ENCODE results near the gene LRRC14B.

Gene LRRC14B

DNA sequence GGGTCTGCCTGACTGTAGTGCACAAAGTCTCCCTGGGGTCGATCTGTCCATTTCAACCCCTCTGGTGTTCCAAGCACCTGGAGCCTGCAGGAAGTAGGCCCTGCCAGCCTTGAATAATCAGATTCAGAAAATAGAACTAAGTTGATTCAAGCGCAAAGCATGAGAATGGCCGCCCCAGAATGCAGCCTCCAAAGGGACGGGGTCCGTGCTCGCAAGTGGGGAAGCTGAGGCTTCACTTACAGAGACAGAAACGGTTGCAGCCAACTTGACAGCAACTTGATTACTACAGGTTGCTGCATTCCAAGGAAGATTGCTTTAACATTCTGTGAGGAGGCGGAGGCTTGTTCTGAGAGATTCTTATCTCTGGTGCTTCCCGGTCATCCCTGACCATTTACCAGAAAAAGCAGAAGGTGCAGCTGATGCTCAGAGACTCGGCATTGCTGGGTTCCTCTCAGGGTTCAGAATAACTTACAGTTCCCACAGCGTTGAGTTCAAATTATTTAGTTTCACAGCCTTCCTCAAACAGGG lies 14.9 kb upstream of the LRRC14B start:
- no peak for DNase-seq

DNA sequence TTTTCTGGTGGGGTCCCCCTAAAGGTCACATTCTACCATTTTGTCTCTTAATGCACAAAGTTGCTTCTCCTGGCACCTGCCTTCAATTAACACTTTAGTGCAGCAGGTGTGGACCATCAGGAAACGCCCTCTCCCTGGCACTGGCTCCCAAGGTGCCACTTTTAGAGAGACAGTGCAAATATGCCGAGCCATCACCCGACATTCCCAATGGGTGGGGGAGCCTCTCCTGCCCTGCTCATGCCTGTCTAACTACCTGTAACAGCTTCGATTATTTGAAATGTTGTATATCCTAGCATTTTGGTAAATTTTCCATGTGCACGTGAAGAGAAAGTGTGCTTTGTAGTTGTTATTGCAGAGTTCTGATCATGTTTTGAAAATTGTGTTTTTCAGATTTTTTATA lies 13.2 kb upstream of the LRRC14B start:
- DNase-seq, result no peak

DNA sequence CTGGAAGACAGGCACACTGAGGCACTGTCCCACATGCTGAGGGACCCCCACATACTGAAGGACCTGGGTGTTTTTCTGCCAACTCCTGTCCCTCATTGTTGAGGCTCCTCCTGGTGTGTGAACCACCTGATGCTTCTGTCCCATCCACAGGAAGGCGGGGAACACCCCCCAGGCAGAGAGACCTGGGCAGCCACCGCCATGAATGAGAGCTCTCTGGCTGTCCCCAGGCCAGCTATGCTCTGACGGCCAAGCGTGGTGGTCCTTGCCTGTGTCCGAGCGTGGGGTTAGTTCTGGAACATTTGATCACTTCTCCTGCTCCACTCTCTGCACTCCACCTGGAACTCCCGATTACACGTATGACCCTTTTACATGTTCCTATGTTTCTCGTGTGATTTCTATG lies 11.9 kb upstream of the LRRC14B start:
- no peak for DNase-seq

DNA sequence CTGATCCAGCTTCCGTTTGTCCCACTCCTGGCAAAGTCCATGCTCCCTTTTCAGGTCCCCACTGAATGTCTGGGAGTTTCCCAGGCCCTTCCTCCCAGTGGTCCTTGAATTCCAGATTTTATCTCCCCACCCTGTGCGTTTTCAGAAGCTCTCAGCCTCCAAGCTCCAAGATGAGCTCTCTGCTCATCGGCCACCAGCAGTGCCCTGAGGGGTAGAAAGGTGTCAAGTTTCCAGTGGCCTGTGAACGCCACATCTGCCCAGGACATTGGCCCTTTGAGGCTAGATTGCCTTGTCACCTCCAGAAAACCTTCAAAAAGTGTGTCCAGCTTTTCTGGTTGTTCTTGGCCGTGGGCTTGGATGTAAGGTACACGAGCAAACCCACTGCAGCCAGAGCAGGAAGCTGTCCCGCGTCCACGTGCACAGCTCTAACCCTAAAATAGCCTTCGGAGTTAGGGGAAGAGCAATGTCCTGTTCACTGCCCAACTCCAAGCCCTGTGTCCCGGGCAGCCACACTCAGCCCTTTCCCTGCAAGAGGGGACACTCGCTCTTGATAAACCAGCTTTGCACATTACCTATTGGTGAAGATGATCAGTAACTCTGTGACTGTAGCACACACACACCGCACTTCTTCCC lies 10.9 kb upstream of the LRRC14B start:
- DNase-seq, result no peak

DNA sequence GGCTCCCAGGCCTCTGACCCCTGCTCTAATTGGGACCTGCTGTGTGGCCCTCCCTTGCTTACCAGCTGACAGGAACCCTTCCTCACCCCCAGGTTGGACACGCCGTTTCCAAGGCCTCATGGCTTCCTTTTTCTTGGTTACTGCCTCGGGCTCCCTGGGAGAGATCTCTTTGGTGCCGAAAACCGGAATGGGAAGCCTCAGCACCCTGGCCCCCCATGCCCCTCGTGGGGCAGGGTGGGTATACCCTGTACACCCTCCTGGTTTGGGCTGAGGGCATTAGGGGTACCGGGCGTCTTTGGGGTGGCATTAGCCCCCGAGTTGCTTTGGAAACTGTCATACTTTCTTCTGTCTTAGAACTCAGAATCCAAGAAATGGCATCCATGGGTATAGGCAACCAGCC lies 10.1 kb upstream of the LRRC14B start:
- no peak for DNase-seq

DNA sequence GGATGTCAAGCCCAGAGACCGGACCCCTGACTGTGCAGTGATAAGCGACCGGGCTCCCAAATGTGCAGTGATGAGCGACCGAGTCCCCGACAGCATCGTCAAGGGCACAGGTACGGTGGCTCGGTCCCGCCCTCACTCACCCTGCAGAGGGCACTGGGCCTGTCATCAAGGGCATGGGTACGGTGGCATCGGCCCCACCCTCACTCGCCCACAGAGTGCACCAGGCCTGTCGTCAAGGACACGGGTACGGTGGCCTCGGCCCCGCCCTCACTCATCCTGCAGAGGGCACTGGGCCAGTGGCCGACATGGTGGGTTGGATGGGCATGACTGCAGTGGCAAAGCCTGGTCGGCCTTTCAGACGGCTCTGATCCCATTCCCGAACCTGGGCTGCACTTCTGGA lies 9.7 kb upstream of the LRRC14B start:
- DNase-seq, result no peak

DNA sequence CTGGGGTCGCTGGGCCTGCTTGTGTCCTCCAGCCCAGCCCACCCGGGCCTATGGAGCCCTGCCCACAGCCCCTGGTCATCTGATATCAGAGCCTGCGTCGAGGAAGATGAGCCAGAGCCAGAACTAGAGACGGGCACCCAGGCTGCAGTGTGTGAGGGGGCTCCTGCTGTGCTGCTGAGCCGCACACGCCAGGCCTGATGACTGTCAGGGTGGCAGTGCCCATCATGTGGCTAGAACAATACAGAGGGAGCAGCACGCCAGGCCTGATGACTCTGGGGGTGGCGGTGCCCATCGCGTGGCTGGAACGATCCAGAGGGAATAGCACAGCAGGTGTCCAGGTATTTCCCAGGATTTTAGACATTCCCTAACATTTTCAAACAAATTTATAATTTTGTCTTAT lies 9.2 kb upstream of the LRRC14B start:
- no peak for DNase-seq

DNA sequence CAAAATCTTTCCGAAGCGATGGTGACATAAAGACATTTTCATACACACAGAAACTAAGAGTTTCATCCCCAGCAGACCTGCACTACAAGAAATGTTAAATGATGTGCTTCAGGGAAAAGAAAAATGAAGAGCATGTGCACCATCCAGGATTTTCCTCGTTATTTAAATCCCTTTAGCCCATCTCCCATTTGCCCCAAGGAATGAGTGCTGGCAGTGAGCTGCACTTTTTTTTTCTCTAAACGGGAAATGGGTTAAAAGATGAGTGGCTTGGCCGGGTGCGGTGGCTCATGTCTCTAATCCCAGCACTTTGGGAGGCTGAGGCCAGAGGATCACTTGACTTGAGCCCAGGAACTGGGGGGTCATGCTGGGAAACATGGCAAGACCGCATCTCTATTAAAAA lies 6.8 kb upstream of the LRRC14B start:
- no peak for DNase-seq

DNA sequence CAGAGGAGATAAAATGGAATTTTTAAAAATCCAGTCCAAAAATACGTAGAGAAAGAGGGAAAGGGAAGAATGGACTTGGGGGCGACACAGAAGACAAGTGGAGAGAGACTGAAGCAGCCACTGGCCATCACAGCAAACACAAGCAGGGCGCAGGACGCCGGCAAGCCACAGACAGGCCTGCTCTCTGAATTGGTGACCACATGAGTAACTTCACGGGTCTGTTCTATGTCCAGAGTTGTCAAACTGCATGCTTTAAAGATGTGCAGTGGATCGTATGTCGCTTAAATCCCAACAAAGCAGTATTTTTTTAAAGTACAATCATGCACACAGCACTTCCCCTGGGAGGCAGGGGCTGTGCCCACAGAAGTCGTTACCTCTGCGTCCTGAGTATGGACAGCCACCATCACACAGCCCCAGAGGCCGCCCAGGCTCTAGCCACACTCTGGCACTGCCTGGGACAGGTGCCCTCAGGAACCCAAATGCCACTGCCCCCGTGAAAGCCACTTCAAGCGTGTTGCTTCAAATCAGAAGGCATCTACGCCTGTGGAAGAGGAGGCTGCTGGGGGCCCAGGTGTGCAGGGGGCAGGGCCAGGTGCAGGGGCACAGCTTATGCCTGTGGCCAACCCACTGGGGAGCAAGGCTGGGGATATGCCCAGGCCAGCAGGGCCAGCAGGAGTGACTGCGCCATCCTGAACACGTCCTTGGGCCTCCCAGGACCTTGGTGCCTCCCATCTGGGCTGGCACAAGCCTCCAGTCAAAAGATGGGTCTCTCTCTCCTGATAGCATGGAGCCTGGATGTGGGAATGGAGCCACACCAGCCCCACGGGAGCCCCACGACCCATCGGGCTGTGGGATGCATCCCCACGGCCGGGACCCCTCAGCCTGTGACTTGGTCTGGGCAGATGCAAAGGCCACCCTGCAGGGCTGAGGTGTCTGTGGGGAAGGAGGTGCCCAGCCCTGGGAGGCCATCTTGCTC lies 5.9 kb upstream of the LRRC14B start:
- DNase-seq, result no peak

DNA sequence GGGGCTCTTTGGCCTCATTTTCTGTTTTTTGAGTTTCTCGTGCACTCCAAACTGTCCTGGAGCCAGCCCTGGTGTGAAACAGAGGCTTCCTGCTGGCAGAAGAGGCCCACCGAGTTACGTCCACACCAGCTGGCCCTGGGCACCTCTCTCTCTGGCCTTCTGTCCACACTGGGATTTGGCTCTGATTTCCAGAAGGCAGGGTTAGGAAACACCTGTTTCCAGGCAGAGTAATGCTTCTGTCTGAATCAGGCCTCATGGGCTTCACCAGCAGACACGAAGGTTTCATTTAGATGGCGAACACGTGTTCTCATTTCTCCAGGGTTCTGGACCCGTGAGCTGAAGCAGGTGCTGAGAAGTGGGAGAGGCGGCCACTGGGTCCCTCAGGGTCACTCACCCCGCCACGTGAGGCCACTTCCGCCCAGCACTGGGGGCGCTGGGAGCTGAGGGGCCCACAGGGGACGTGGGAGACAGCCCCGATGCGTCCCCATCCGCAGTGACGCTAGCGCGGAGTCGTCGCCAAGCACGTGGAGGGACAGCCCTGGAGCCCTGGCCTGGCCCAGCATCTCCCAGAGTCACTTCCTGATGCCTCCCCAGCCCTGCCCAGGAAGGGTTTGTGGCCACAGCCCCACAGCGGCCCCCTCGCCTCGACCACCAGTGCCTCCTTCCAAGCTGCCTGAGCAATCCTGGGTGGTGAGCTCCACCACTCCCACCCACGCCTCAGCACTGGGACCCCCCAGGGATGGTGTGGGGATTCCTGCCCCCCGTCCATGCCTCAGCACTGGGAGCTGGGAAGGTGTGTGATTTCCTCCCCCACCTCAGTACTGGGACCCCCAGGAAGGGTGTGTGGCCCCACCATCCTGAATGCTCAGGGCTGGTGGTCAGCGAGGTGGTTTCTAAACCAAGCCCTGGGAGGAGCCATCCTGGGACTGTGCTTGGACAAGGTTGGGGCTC lies 4.9 kb upstream of the LRRC14B start:
- no peak for DNase-seq

DNA sequence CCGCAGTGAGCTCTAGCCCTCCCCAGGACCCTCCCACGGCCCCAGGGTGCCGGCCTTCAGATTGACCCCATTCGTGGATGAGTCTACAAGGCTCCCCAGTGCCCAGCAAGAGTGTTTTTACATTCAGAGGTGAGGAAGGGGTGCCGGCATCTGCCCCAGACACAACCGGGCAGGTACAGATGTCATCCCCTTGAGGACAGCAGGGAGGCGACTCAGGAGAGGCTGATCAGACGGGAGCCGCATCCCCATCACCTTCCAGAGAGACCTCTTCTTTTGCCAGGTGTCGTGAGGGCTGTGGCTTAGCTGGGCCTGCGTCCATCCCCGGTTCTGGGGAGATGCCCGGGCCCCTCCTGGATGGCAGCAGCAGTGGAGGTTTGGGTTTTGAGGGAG lies 4.3 kb upstream of the LRRC14B start:
- no peak for DNase-seq

DNA sequence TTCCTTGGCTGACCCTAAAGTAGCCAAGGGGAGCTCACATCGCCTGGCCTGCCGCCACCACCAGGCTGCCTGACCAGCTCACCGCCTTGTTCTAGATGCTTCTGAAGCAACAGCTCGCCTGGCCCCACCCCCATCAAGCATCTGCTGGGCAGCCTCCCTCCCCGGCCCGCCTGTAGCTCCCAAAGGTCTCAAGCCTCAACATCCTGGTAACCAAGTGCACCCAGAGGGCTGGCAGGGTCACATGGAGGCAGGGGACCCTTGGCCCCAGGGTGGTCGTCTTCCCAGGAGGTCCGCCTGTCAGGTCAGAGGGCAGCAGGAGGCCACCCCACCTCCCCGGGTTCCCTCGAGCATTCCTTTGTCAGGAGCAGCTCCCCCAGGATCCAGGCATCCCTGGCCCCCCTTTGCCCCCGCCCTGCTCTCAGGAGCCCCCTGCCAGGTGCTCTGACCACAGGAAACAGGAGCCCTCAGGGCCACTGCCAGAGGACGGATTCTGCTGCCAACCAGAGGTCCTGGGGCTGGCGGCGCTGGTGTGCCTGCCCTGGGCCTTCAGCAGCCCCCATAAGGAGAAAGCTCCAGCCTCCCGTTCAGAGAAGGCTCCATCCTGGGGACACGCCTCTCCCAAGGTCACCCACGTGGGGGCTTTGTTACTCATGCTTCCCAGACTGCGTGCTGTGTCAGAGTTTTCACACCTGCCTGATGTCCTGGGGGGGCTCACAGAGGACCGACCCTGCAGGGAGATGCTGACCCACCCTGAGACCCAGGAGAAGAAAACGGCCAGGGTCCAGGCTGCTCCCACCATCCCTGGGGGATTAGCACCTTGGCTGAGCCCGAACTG lies 3.5 kb upstream of the LRRC14B start:
- DNase-seq, result no peak

DNA sequence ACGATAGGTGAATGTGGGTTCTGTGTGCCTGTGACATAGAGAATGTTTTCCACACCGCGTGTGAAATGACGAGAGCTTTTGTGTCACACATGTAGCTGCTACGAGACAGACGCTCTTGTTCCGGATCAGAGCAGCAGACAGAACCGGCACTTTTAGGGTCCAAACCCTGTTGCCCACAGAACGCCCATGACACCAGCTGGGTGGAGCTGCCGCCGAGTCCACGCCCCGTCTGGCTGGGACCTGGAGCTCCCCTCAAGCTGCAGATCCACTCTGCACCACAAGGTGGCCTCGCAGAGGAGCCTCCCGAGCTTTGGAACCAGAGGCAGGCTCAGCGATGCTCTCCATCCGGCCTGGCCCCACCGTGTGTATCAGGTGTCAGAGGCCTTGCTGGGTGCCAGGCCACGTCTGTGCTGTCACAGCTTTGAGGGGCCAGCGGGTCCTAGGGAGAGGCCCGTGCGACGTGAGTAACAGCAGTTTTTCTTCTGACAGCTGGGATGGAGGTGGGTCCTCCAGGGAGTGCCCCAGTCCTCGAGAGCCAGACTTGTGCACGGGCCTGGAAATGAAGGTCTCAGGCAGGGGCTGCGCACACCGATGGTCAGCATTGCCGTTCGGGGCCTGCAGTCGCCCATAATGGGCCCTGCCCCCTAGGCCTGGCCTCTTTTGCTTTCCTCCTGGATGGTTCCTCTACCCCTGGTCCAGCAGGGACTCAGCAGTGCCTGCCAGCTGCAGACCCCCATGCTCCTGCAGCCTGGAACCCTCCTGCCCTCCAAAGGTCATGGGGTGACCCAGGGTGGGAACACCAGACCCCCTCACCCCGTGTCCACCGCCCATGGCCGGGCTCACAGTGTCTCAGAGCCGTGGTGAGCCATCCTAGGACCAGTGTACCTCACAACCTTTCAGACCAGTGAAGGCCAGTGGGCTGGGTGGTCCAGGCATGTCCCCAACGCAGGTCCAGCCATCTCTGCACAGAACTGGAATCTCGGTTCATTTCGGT lies 2.5 kb upstream of the LRRC14B start:
- DNase-seq, result peak; percentile 72

DNA sequence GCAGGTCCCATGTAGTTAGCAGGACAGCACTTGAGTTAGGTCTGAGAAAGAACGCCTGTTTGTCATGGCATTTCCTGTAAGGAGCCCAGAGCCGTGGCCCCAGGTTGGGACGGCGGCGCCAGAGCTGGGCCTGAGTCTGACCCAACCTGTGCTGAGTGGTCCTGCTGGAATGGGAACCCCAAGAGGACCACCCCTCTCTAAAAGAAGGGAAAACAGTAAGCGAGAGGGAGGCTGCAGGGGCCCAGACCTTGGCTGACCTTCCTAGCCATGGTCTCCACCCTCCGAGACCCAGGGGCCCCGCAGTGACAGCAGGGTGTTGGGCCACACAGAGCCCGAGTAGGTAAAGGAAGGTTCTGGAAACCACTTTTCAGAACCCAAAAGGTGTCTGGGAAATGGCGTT lies 1.8 kb upstream of the LRRC14B start:
- DNase-seq, result no peak

DNA sequence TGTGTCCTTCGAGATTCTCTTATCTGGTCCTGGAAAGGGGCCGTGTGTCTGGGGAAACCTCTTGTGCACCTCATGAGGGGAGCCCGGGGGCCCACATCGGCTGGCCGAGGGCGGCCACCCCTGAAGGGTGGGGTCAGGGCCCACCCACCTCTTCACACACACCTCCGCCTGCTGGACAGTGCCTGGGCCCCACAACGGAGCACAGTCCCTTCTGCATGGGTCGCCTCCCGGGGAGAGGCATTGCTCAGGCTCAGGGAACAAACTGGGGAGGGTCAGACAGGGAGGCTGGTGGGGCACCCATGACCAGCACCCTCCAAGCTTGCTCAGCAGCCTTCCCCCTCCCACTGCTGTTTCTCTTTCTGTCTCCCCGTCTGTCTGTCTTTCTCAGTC lies 1.3 kb upstream of the LRRC14B start:
- DNase-seq, result no peak

DNA sequence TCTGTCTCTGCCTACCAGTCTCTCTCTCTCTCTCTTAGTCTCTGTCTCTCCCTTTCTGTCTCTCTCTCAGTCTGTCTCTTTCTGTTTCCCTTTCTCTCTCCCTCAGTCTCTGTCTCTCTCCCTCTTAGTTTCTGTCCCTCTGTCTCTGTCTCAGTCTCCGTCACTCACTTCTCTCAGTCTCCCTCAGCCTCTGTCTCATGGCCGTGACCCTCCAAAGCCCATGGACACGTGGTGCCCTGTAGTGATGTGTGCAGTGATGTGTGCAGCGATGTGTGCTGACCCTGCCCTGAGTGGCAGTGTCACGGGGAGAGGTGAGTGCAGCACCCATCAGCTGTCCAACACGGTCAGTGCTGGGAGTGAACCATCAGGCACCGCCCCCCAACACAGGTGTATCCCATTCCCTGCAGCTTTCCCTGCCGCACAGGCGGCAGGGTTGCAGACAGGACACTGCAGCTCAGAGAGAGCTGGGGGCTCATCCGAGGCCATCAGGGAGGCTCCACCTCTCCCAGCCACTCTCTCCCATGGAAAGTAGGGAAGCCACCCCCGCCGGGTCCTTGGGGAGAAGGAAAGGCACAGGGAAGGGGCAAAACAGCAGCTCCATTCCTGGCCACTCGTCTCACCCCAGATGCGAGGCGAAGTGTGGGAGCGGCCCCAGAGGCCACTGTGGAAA lies 794 bp upstream of the LRRC14B start:
- DNase-seq, result no peak

DNA sequence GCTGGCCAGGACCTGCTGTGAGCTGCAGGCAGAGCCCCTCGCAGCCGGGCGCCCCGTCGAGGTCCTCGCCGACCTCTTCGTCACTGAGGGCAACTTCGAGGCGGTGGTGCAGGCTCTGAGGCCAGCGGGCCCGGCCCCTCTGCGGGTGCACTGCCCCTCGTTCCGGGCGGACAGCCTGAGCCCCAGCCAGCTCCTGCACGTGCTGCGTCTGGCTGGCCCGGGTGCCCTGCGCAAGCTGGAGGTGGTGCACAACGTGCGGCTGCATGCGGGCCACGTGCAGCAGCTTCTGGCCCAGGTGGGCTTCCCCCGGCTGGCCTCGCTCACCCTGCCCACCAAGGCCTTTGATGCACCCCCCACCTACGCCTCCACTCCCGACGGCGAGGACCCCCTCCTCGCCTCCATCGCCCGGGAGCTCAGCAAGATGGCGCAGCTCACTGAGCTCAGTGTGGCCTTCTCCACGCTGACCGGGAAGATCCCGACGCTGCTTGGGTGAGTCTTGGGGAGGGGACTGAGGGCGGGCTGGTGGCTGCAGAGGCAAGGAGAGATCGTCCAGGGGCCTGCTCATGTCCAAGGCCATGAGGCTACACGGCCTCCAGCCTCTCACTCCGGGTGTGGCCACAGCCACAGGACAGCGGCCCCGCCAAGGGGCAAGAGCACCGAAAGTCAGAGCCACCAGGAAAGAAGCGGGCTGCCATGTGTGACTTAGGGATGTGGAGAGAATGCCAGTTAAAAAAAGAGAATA lies 825 bp downstream of the LRRC14B start:
- DNase-seq, result no peak

DNA sequence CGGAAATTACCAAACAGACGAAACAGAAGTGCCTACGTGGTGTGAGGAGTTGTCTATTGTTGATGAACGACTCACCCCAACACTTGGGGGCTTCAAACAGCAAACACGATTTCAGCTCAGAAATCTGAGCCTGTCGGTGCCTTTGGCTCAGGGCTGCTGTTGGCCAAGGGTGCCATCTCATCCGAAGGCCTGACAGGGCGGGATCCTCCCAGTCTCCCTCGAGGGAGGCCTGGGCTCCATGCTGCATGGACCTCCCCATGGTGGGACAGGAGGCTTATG lies 1.3 kb downstream of the LRRC14B start:
- DNase-seq, result no peak

DNA sequence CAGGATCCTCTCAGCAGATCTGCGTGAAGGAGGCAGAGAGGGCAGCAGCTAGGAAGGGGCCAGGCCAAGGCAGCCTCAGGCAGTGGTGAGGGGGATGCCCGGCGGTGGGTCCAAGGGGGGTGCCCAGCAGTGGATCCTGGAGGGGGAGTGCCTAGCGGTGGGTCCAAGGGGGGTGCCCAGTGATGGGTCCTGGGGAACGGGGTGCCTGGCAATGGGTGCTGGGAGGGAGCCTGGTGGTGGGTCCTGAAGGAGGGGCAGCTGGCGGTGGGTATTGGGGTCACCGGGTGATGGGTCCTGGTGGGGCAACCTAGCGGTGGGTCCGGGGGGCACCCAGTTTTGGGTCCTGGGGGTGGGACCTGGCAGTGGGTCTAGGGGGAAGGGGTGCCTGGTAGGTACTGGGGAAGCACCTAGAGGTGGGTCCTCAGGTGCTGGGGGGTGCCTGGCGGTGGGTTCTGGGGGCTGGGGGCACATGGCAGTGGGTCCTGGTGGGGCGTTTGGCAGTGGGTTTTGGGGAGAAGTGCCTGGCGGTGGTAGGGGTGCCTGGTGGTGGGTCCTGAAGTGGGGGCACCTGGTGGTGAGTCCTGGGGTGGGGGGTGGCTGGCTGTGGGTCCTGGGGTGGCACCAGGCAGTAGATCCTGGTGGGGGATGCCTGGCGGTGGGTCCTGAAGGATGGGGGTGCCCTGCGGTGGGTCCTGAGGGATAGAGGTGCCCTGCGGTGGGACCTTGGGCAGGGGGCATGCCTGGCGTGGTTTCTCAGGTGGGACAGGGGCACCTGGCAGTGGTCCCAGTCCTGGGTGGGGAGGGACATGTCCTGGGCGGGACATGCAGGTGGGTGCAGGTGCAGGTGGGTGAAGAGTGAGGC lies 1.9 kb downstream of the LRRC14B start:
- DNase-seq, result no peak
